Pons (tissue), 1 donor: ENCODE measurements around the gene TBC1D25.

Experiments
- DNase-seq: peaks from one replicate; pipeline ENCODE4 v3.0.0-alpha.2; 2016; ENCODE audit warnings: low spot score

TBC1D25 gene

GRCh38 chrX:48560681-48561080 is 21.2 kb downstream of the TBC1D25 start:
- no peak for DNase-seq

DNA sequence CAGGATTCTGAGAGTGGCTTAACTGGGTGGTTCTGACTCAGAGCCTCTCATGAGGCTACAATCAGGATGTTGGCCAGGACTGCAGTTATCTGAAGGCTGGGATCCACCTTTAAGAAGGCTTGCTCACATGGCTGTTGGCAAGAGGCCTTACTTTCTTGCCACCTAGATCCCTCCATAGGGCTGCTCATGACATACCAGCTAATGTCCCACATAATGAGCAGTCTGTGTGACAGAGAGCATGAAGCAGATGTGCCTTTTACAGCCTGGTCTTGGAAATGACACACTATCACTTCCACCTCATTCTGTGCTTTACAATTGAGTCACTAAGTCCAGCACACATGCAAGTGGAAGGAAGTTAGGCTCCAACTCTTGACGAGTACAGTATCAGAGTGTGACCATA is 30.4 kb downstream of the TBC1D25 start:
- no peak for DNase-seq

DNA sequence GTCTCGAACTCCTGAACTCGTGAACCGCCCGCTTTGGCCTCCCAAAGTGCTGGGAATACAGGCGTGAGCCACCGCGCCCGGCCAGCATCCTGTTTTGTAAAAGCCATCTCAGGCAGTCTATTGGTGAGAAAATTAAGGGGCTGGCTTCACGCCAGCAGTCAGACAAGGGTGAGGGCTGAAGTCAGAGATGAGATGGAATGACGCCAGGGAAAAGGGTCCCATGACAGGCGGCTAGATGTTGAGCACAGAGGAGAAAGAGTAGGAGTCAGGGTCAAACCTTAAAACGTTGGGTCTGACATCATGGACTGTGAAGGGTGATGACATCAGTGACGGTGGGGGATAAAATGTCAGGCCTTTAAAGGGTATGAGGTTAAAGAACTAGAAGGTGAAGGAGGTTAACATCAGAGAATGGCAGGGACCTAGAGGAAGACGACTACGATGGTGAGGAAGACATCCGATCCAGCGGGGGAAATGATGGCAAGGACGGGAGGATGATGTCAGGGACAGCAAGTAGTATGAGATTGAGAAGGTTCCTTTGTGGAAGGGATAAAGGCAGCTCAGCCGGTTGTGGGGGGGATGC is 34.3 kb downstream of the TBC1D25 start:
- DNase-seq = no peak

GRCh38 chrX:48574270-48575266 is 35.1 kb downstream of the TBC1D25 start, which contains the start of gene RBM3:
Gene RBM3 (plus strand): TSS chrX:48574484. CDS start chrX:48575181, 697 bp downstream.
- peak; percentile 94 for DNase-seq

DNA sequence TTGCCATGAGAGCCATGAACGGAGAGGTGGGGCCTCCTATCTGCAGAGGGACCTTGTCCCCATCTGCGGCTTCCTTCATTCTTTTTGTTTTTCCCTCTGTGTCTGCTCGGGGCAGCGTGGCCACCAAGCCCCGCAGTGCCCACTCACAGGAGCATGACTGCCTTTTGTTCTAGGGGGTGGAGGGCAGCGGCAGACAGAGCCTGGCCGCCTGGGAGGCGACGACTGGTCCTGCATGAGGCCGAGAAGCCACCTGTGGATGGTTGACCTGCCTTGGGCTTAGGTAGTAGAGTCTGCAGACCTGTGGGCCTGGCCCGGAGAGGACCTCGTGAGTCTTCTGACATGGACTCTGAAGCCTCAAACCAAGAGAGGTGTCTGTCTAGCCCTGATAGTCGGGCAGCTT is 36.1 kb downstream of the TBC1D25 start:
- DNase-seq = no peak

GRCh38 chrX:48576108-48576507 is 36.6 kb downstream of the TBC1D25 start:
- no peak for DNase-seq

DNA sequence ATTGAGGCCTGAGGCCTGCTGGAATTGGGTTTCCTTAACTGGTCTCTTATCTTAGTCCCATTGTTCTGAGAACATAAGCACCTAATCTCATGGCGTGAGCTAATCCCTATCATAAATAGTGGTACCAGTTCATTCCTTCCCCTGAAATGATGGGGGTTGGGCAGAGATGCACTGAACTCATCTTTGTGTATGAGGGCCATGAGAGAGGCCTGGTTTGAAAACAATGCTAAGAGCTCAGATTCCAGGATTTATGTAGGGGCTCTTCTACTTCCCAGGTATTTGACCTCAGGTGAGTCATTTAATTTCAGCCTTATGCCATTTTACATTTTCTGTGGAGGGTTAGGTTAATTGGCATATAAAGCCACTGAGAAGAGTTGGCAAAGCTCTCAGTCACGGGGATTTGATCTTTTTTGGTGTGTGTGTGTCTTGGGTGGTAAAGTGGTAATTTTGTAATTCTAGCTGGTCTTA is 39.2 kb downstream of the TBC1D25 start:
- DNase-seq = no peak

GRCh38 chrX:48579259-48579658 is 39.7 kb downstream of the TBC1D25 start:
- DNase-seq = no peak

DNA sequence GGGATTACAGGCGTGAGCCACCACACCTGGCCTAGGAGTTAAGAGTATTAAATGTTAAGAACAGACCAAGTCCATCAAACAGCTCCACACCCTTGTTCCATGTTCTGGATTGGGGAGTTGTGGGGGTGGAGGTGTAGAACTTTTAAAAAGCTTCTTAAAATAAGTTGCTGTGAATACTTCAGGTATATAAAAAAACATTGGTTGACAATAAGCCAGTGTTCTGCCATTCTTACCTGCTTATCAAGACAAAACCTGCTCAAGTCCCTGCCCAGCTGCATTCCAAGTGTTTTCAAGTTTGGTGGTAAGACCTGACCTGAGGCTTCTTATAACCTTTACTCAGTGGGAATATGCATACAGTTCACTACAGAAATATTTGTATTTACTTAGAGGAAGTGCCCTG is 41.1 kb downstream of the TBC1D25 start:
- no peak for DNase-seq

DNA sequence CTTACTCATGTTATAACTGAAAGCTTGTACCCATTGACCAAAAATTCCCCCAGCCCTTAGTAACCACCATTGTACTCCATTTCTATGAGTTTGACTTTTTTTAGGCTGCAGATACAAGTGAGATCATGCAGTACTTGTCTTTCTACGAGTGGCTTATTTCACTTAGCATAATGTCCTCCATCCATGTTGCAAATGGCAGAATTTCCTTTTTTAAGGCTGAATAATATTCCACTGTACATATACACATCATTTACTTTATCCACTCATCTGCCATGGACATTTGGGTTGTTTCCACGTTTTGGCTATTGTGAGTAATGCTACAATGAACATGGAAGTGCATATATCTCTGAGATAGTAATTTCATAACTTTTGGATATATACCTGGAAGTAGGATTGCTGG is 45.2 kb downstream of the TBC1D25 start:
- DNase-seq = no peak

DNA sequence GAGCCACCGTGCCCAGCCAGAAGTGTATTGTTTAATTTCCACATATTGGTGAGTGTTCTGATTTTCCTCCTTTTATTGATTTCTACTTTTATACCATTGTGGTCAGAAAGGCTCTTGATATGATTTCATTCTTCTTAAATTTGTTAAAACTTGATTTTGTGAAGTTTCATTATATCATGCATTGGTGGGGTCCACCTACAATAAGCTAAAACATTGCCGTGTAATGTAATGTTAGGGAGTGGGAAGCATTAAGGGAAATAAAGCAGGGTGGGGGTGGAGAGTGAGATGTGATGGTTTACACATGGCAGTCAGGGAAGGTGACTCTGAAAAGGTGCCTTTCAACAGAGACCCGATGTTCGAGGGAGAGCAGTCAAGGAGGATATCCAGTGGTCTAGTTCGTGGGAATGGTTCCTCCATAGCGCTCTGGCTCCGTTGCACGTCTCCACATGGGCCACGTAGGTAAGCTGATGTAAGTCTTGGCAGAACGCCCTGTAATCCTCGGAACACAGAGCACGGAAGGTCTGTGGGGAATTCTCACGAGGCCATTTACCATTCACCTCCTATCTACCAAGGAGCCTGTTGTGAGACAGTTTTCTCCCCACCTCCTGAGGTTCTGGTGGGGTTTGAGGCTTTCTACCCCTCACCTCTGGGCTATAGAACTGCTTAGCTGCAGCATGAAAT is 50.1 kb downstream of the TBC1D25 start:
- no peak for DNase-seq

DNA sequence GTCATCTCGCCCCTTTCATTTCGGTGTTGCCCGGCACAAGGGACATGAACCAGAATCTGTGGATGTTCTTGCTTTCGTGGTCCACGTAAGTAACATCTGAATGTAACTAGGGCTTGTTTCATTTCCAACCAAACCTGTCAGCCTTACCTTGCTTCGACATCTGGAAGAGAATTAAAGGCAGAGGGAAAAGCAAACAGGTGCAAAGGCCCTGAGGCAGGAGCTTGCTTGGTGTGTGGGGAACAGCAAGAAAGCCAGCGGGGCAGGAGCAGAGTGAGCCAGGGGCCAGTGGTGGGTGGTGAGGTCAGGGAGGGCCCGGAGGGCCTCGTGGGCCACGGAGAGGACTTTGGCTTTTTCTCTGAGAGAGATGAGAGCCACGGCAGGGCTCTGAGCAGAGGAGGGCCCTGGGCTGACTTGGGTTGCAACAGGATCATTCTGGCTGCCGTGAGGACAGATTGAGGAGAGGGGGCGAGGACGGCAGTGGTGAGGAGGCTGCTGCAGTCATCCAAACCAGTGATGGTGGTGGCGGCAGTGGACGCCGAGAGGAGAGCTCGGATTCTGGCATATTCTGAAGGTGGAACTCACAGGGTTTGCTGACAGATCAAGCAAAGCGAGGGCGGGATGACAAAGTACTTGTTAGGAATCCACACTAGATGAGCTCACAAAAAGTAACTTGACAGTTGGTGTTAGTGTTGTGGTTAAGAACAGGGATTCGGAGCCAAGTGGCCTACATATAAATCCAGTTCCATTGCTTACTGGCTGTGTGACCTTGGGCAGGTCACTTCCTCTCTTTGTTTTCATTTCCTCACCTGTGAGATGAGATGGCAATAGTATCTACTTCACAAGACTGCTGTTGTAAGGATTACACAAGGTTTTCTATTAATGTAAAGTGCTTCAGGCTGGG is 50.9 kb downstream of the TBC1D25 start:
- no peak for DNase-seq

DNA sequence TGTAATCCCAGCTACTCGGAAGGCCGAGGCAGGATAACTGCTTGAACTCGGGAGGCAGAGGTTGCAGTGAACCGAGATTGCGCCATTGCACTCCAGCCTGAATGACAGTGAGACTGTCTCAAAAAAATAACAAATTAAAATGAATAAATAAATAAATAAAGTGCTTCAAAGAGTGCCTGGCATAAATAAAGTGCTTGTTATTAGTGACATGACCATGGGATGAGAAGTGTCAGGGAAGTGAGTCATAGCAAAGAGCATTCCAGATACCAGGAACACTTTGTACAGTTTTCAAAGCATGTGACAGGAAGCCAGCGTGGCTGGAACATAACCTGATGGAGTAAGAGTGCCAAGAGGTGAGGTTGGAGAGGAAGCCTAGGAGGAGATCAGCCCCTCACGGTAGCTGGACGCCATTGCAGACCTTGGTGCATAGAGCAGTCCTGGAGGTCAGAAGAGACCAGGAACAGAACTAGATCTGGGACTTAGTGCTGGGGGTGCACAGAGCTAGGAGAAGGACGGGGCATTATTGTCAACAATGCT is 51.8 kb downstream of the TBC1D25 start:
- no peak for DNase-seq

- no peak for DNase-seq
These were observed 53.5 kb downstream of the TBC1D25 start for GRCh38 chrX:48592971-48593370.

- no peak for DNase-seq
These were observed 56.4 kb downstream of the TBC1D25 start for GRCh38 chrX:48595929-48596328.

DNA sequence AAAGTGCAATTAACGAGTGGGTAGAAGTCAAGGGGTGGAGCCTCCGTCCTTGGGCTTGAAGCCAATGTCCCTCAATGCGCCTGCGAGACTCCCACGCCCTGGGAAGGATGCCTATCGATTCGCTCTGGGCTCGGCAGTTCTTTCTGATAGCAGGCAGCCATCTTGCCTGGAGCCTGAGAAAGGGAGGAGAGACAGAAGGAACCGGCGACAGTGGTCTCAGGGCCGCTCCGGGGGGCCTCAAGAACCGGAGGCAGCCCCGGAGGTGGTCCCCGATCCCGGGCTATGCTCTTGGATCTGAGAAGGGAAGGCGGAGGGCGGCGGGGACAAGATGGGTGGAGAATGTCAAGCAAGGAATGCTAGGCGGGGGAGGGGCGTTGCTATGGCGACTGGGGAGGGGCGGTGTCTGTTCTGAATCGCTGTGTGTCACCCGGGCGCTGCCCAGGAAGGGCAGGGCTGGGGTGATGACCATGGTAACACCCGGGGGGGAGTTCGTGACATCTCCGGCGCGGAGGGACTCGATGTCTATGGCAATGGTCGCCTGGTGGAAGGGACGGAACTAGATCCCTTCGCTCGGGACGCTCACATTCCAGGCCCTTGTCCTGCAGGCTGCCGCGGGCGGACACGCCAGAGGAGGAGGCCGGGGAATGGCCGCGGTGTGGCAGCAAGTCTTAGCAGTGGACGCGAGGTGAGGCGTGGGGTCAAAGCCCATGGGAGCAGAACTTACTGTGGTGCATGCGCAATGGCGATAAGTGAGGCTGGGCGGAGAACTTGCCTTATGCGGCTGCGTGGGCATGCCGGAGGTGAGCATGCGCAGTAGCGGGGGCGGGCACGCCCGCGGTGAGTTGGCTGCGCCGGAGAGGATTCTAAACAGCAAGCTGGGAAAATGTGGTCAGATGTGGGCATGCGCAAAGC is 58.1 kb downstream of the TBC1D25 start, which contains the start of gene WDR13:
WDR13 (plus strand) TSS at position 140 of the 912 bp plus-strand sequence; CDS start at position 645, 505 bp downstream.
- DNase-seq = peak; percentile 87

- no peak for DNase-seq
These were observed 59.1 kb downstream of the TBC1D25 start for GRCh38 chrX:48598614-48599013.

- DNase-seq = no peak
These were observed 59.8 kb downstream of the TBC1D25 start for GRCh38 chrX:48599341-48599740.

GRCh38 chrX:48600226-48600625 is 60.7 kb downstream of the TBC1D25 start:
- DNase-seq = no peak
